Measurements from ENCODE around the gene FOSL2.

The FOSL2 gene

DNA sequence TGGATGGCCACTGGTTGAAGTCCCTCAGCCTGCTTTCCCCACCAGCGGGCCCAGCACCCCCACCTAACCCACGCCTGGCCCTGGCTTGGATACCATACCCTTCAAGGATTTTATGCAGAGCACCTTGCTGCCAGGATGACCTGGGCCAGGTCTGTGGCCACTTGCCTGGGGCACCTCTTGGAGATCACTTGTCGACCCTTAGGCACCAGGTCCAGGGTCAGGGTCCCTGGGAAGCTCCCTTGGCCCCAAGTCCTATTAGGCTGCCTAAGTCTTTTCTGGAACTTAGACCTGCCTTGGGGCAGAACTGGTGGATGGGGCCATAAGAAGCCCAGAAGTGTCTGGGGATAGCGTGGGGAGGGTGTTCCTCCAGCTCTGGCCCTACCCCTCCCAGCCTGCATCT is 39.1 kb downstream of the FOSL2 start:
- no peak overlapping the region for H3K27ac Mint-ChIP-seq
- no peak overlapping the region for H3K4me3 Mint-ChIP-seq
- H3K4me1 Mint-ChIP-seq (ENCODE audit: low read depth), result peaks cover 4% of the 10 kb centered on the region
- H3K9me3 Mint-ChIP-seq (ENCODE audit: low read depth), result peaks cover 4% of the 10 kb centered on the region
- H3K36me3 Mint-ChIP-seq, result no peaks in the 10 kb centered on the region
- H3K27me3 Mint-ChIP-seq, result no peaks in the 10 kb centered on the region

- peaks cover 4% of the 10 kb centered on the region for H3K4me1 Mint-ChIP-seq (ENCODE audit: low read depth)
- no peaks in the 10 kb centered on the region for H3K27me3 Mint-ChIP-seq
- no peak overlapping the region for H3K27ac Mint-ChIP-seq
- H3K9me3 Mint-ChIP-seq (ENCODE audit: low read depth), result peaks cover 4% of the 10 kb centered on the region
- no peaks in the 10 kb centered on the region for H3K36me3 Mint-ChIP-seq
- no peak overlapping the region for H3K4me3 Mint-ChIP-seq
Measured at GRCh38 chr2:28432362-28432761, 39.7 kb downstream of the FOSL2 start.

GRCh38 chr2:28433215-28433614 is 40.6 kb downstream of the FOSL2 start:
- Mint-ChIP-seq H3K4me1 (ENCODE audit: low read depth) (peaks cover 4% of the 10 kb centered on the region), H3K27ac (no peak overlapping the region), H3K4me3 (no peak overlapping the region)

GRCh38 chr2:28433935-28434599 is 41.4 kb downstream of the FOSL2 start:
- H3K4me3 Mint-ChIP-seq, result no peak overlapping the region
- no peak overlapping the region for H3K27ac Mint-ChIP-seq
- H3K9me3 Mint-ChIP-seq (ENCODE audit: low read depth), result peaks cover 4% of the 10 kb centered on the region
- no peaks in the 10 kb centered on the region for H3K36me3 Mint-ChIP-seq
- H3K27me3 Mint-ChIP-seq, result no peaks in the 10 kb centered on the region
- peaks cover 4% of the 10 kb centered on the region for H3K4me1 Mint-ChIP-seq (ENCODE audit: low read depth)

More at GRCh38 chr2:28433215-28433614, 40.6 kb downstream of the FOSL2 start:
- H3K9me3 Mint-ChIP-seq (ENCODE audit: low read depth), result peaks cover 4% of the 10 kb centered on the region
- H3K27me3 Mint-ChIP-seq, result no peaks in the 10 kb centered on the region
- H3K36me3 Mint-ChIP-seq, result no peaks in the 10 kb centered on the region

- no peaks in the 10 kb centered on the region for H3K27me3 Mint-ChIP-seq
Measured at GRCh38 chr2:28434600-28434989, 41.9 kb downstream of the FOSL2 start.

GRCh38 chr2:28435241-28435640 is 42.6 kb downstream of the FOSL2 start:
- Mint-ChIP-seq H3K4me3 (no peak overlapping the region), H3K4me1 (ENCODE audit: low read depth) (peaks cover 3% of the 10 kb centered on the region), H3K36me3 (no peaks in the 10 kb centered on the region), H3K27me3 (no peaks in the 10 kb centered on the region), H3K9me3 (ENCODE audit: low read depth) (peaks cover 4% of the 10 kb centered on the region), H3K27ac (no peak overlapping the region)

More at GRCh38 chr2:28434600-28434989, 41.9 kb downstream of the FOSL2 start:
- H3K4me1 Mint-ChIP-seq (ENCODE audit: low read depth), result peaks cover 4% of the 10 kb centered on the region
- H3K27ac Mint-ChIP-seq, result no peak overlapping the region
- H3K9me3 Mint-ChIP-seq (ENCODE audit: low read depth), result peaks cover 4% of the 10 kb centered on the region
- H3K36me3 Mint-ChIP-seq, result no peaks in the 10 kb centered on the region
- H3K4me3 Mint-ChIP-seq, result no peak overlapping the region

- H3K36me3 Mint-ChIP-seq, result no peaks in the 10 kb centered on the region
- H3K9me3 Mint-ChIP-seq (ENCODE audit: low read depth), result peaks cover 4% of the 10 kb centered on the region
- no peaks in the 10 kb centered on the region for H3K27me3 Mint-ChIP-seq
- H3K4me3 Mint-ChIP-seq, result no peak overlapping the region
- H3K27ac Mint-ChIP-seq, result no peak overlapping the region
- peaks cover 2% of the 10 kb centered on the region for H3K4me1 Mint-ChIP-seq (ENCODE audit: low read depth)
Measured at GRCh38 chr2:28435814-28436351, 43.2 kb downstream of the FOSL2 start.

DNA sequence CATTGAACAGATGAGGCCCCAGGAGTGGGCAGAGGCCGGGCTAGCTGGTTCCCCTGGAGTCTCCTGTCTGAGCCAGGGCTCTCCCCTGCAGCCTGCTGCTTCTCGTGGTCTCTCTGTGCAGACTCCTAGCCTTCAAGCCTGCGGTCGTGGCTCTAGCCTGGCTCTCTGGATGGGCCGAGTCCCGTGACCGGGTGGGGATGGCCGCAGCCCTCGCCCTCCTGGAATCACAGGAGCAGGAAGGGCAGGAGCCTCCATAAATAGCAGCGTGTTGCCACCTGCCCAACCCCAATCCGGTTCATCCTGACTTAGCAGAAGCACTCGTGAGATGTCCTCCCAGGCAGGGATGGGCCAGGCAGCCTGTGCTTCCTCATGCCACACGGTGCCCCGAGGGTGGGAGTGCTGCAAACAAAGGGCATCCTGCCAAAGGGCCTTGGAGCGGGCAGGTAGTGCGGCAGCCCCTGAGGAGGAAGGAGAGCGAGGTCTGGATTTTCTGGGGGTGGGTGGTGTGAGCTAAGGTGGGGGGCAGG is 43.9 kb downstream of the FOSL2 start:
- H3K27me3 Mint-ChIP-seq, result no peaks in the 10 kb centered on the region
- no peak overlapping the region for H3K4me3 Mint-ChIP-seq
- no peaks in the 10 kb centered on the region for H3K36me3 Mint-ChIP-seq
- H3K27ac Mint-ChIP-seq, result no peak overlapping the region
- H3K9me3 Mint-ChIP-seq (ENCODE audit: low read depth), result peaks cover 4% of the 10 kb centered on the region
- H3K4me1 Mint-ChIP-seq (ENCODE audit: low read depth), result peaks cover 2% of the 10 kb centered on the region

- Mint-ChIP-seq H3K4me3 (no peak overlapping the region), H3K9me3 (ENCODE audit: low read depth) (peaks cover 4% of the 10 kb centered on the region), H3K27ac (no peak overlapping the region), H3K36me3 (no peaks in the 10 kb centered on the region), H3K27me3 (no peaks in the 10 kb centered on the region), H3K4me1 (ENCODE audit: low read depth) (peaks cover 5% of the 10 kb centered on the region)
Measured at GRCh38 chr2:28437149-28437835, 44.6 kb downstream of the FOSL2 start.

GRCh38 chr2:28437918-28438317 is 45.3 kb downstream of the FOSL2 start:
- no peaks in the 10 kb centered on the region for H3K36me3 Mint-ChIP-seq
- peaks cover 6% of the 10 kb centered on the region for H3K4me1 Mint-ChIP-seq (ENCODE audit: low read depth)
- peaks cover 4% of the 10 kb centered on the region for H3K9me3 Mint-ChIP-seq (ENCODE audit: low read depth)
- no peak overlapping the region for H3K4me3 Mint-ChIP-seq
- H3K27ac Mint-ChIP-seq, result no peak overlapping the region
- no peaks in the 10 kb centered on the region for H3K27me3 Mint-ChIP-seq

GRCh38 chr2:28438532-28439063 is 45.9 kb downstream of the FOSL2 start:
- no peaks in the 10 kb centered on the region for H3K36me3 Mint-ChIP-seq
- H3K9me3 Mint-ChIP-seq (ENCODE audit: low read depth), result peaks cover 4% of the 10 kb centered on the region
- no peak overlapping the region for H3K27ac Mint-ChIP-seq
- H3K4me1 Mint-ChIP-seq (ENCODE audit: low read depth), result peaks cover 6% of the 10 kb centered on the region
- no peaks in the 10 kb centered on the region for H3K27me3 Mint-ChIP-seq
- H3K4me3 Mint-ChIP-seq, result no peak overlapping the region

DNA sequence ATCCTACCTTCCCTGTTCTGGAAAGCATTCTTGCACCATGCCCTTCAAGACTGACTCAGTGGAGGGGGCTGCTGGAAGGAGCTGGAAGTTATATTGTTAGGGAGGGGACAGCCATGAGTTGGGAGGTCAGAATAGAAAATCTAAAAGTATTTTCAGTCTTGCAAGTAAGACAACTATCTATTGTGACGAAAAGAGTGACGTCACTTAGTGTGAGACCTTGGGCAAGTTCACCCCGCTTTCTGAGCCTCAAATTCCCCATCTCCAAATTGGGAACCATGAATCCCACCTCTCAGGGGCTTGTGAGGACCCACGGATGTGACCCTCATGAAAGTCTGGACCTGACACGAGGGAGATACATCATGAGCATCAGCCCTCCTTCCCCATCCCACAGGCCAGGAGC is 46.5 kb downstream of the FOSL2 start:
- Mint-ChIP-seq H3K4me1 (ENCODE audit: low read depth) (peaks cover 4% of the 10 kb centered on the region), H3K27ac (no peak overlapping the region), H3K9me3 (ENCODE audit: low read depth) (no peaks in the 10 kb centered on the region), H3K4me3 (no peak overlapping the region), H3K27me3 (no peaks in the 10 kb centered on the region), H3K36me3 (no peaks in the 10 kb centered on the region)

DNA sequence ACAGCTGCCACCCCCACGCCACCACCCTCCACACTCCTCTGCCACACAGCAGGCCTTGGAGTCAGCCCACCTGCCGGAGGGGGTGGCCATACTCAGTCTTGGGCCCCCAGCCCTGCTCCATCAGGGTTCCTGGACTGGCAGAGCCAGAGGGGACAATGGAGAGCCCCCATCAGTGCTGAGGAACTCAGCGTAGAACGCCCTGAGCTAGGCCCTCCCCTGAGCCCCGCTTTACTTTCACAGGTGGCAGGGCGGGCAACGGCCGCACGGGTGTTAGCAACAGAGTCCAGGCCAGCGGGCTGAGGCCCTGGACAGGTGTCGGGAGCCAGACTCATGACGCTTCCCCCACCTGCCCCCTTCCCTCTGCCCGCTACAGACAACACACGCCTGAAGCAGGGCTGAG is 47.1 kb downstream of the FOSL2 start:
- Mint-ChIP-seq H3K36me3 (no peaks in the 10 kb centered on the region), H3K4me1 (ENCODE audit: low read depth) (peaks cover 4% of the 10 kb centered on the region), H3K9me3 (ENCODE audit: low read depth) (no peaks in the 10 kb centered on the region), H3K4me3 (no peak overlapping the region), H3K27ac (no peak overlapping the region), H3K27me3 (no peaks in the 10 kb centered on the region)

- Mint-ChIP-seq H3K36me3 (no peaks in the 10 kb centered on the region), H3K4me1 (ENCODE audit: low read depth) (peaks cover 18% of the 10 kb centered on the region), H3K9me3 (ENCODE audit: low read depth) (no peaks in the 10 kb centered on the region), H3K27me3 (no peaks in the 10 kb centered on the region), H3K4me3 (no peak overlapping the region), H3K27ac (no peak overlapping the region)
Measured at GRCh38 chr2:28442328-28442727, 49.7 kb downstream of the FOSL2 start.

- Mint-ChIP-seq H3K9me3 (ENCODE audit: low read depth) (no peaks in the 10 kb centered on the region), H3K4me3 (no peak overlapping the region), H3K4me1 (ENCODE audit: low read depth) (peaks cover 40% of the 10 kb centered on the region), H3K36me3 (no peaks in the 10 kb centered on the region), H3K27me3 (no peaks in the 10 kb centered on the region), H3K27ac (no peak overlapping the region)
Measured at GRCh38 chr2:28444956-28445355, 52.3 kb downstream of the FOSL2 start.
